Lower leg skin (tissue), 4 donors: ENCODE results near the gene PGRMC1. TPM values are rescaled to one million over a fixed set of nuclear protein-coding genes. Genes with fewer than 3 reads are reported as not detected.

Experiments used
- DNase-seq, 2 donors: peaks; one replicate each; pipeline ENCODE4 v3.0.0-alpha.2; 2019; ENCODE audit warnings: low spot score in 2 of 2
- H3K4me3 ChIP-seq: fragments of 200-600 bp; sonication (generic); 2 replicates; pipeline ENCODE4 v1.5.1; 2017; ENCODE audit warnings: mild to moderate bottlenecking, low read depth; ENCODE audit not compliant: poor library complexity, severe bottlenecking
- CTCF ChIP-seq, 3 donors: fragments of 450-650 bp; IDR thresholded peaks; one replicate each; pipeline ENCODE4 v1.5.1; 2016; ENCODE audit warnings: antibody characterized with exemption in 3 of 3, mild to moderate bottlenecking in 3 of 3, moderate library complexity in 2 of 3
- POLR2A ChIP-seq, 2 donors: fragments of 450-650 bp; IDR thresholded peaks; one replicate each; pipeline ENCODE4 v1.6.1; 2016 to 2017; ENCODE audit warnings: antibody characterized with exemption in 2 of 2, mild to moderate bottlenecking in 1 of 2, moderate library complexity in 1 of 2
- WGBS, 2 donors: methylation state at CpG; one replicate each; pipeline ENCODE4 v1.1.5; 2018; 5-methylcytosine and 5-hydroxymethylcytosine counted together
- intact Hi-C: fragments of 100-400 bp; cut with DNase I; formaldehyde crosslinking; loops from one replicate; pipeline ENCODE4 v1.15.0; 2023; ENCODE audit warnings: low total_unique reads
- total RNA-seq, 4 donors: library from RNA; depleted of rRNA; stranded (reverse); fragments of >200 nt; gene quantifications; one replicate each; pipeline ENCODE4 v1.1.0, GENCODE V29; 2016

Gene PGRMC1
- 100 to 1,000 TPM in 2 of 4 donors, 10 to 100 TPM in 2; 63.3 to 122 (median 96.2) TPM for total RNA-seq

- peak within 1 kb of the TSS; percentile 79 for H3K4me3 ChIP-seq
- WGBS, 2 donors: 0 to 52% methylated on average over 10 to 60 of the region's 82 CpGs
- intact Hi-C loops: no loop called here
- TF ChIP-seq CTCF (IDR thresholded peaks at IDR 0.05) (no peak), POLR2A (IDR thresholded peaks at IDR 0.05) (peak in 1 of 2 donors; percentile 32)
- DNase-seq: peak; percentile 73 to 96
Measured at GRCh38 chrX:119235872-119236622, at the start of gene PGRMC1. Gene PGRMC1 (plus strand): TSS chrX:119236285. CDS start chrX:119236364, 79 bp downstream.

GRCh38 chrX:119186763-119187162 lies 49.3 kb upstream of the PGRMC1 start:
- intact Hi-C loops: no loop called here
- no peak overlapping the region for H3K4me3 ChIP-seq
- no peak for DNase-seq
- no peak for TF ChIP-seq CTCF (IDR thresholded peaks at IDR 0.05)
- TF ChIP-seq POLR2A (IDR thresholded peaks at IDR 0.05): no peak
- 81 to 87% methylated on average over 5 to 6 of the region's 8 CpGs for WGBS, 2 donors

GRCh38 chrX:119187298-119187697 lies 48.8 kb upstream of the PGRMC1 start:
- TF ChIP-seq POLR2A (IDR thresholded peaks at IDR 0.05) (no peak), CTCF (IDR thresholded peaks at IDR 0.05) (no peak)
- no peak overlapping the region for H3K4me3 ChIP-seq
- no peak for DNase-seq
- intact Hi-C loops: no loop called here
- WGBS, 2 donors: 91 to 95% methylated on average over 4 of the region's 4 CpGs

GRCh38 chrX:119189115-119189514 lies 47.0 kb upstream of the PGRMC1 start:
- DNase-seq: no peak
- WGBS, 2 donors: 71 to 92% methylated on average over 3 of the region's 3 CpGs
- TF ChIP-seq POLR2A (IDR thresholded peaks at IDR 0.05) (no peak), CTCF (IDR thresholded peaks at IDR 0.05) (no peak)
- intact Hi-C loops: no loop called here
- no peak overlapping the region for H3K4me3 ChIP-seq

GRCh38 chrX:119189595-119189994 lies 46.5 kb upstream of the PGRMC1 start:
- 39 to 45% methylated on average over 2 to 4 of the region's 4 CpGs for WGBS, 2 donors
- intact Hi-C loops: no loop called here
- no peak for TF ChIP-seq POLR2A (IDR thresholded peaks at IDR 0.05)
- no peak overlapping the region for H3K4me3 ChIP-seq
- peak in 1 of 2 donors; percentile 24 for DNase-seq

GRCh38 chrX:119190091-119190681 lies 45.9 kb upstream of the PGRMC1 start:
- intact Hi-C loops: no loop called here
- TF ChIP-seq CTCF (IDR thresholded peaks at IDR 0.05) (no peak), POLR2A (IDR thresholded peaks at IDR 0.05) (no peak)
- H3K4me3 ChIP-seq: no peak overlapping the region
- DNase-seq: no peak
- WGBS, 2 donors: 55 to 59% methylated on average over 4 of the region's 4 CpGs
